GM18868 (cell line): ENCODE results near the gene FOSB.
A peak's percentile ranks its signal among the peaks of the same experiment; 100 is the strongest.

Experiments used
- ATAC-seq: cut with Tn5 transposase; IDR thresholded peaks from one replicate; pipeline ENCODE4 v1.9.1; 2021; ENCODE audit warnings: mild to moderate bottlenecking, moderate library complexity; ENCODE audit not compliant: unreplicated experiment

Gene FOSB

GRCh38 chr19:45478454-45479238 is 10.8 kb downstream of the FOSB start:
- ATAC-seq, result peak; percentile 74

GRCh38 chr19:45483033-45483432 is 15.2 kb downstream of the FOSB start:
- no peak for ATAC-seq

- ATAC-seq, result no peak
These were observed 16.6 kb downstream of the FOSB start for GRCh38 chr19:45484273-45484945.

DNA sequence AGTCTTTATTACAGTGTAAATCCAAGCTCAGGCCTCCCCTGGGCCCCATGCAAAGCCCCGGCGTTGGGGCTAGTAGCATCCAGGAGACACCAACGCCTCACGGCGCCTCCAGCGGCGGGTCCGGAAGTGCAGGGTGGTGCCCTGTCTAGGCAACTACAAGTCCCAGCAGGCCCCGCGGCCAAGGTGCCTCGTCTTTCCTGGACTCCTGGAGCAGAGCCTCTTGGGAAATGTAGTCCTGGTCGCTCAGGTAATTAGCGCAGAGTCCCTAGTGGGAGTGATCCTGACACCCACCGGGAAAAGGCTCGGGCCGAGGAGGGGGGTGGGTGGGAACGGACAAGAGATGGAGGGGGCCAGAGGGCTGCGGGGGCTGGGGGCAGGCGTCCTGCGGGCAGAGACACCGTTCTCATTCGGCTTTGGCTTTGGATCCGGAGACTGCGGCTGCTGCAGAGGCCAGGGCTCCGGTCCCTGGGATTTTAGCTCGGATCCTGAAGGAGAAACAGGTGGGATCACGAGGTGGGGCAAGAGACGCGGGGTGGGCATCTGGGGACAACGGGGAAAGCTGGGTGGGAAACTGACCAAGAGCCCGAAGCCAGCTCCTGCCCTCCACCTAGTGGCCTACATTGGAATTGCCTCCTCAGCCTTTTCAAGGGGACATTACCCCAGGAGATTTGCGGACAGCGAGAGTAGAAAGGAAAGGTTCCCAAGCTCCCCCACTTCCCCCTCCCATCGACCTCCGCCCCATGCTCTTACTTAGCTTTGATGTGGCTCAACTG is 17.7 kb downstream of the FOSB start:
- peak; percentile 96 for ATAC-seq

DNA sequence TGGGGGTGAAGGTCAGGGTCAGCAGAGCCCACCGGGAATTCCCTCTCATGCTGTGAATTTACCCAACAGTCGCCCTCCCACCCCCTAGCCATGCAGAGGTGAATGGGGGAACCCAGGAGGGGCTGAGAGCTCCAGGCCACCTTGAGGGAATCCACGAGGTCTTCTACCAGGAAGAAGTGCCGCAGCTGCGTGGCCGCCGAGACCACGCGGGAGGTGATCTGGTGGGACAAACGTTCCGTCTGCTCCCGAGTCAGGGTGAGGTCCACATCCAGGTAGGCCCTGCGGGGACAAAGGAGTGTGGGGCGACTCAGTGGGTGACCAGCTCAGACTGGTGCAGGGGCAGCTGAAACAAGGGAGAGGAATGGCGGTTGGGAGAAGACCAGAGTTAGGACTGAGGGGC is 20.9 kb downstream of the FOSB start:
- no peak for ATAC-seq

DNA sequence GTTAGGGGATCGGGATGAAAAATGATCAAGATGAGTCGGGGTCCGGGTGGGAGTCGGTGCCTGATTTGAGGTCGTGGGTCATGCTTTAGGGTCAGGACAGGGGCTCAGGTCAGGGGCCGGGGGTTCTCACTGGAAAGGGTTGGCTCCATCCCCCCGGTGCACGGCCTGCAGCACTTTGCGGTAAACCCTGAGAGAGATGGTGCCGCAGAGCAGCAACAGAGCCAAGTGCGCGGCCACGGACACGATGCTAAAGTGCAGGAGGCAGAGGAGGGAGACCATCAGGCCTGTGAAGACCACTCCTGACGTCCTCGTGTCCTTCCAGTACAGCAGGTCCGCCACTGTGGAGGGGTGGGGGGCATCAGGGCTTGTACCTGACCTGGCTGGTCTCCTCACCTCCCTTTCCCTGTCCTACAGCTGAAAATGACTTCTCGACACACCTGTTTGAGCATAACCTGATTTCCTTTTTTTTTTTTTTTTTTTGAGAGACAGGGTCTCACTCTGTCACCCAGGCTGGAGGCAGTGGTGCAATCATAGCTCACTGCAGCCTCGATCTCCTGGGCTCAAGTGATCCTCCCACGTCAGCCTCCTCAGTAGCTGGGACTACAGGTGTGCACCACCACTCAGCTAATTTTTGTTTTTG is 21.5 kb downstream of the FOSB start:
- no peak for ATAC-seq

DNA sequence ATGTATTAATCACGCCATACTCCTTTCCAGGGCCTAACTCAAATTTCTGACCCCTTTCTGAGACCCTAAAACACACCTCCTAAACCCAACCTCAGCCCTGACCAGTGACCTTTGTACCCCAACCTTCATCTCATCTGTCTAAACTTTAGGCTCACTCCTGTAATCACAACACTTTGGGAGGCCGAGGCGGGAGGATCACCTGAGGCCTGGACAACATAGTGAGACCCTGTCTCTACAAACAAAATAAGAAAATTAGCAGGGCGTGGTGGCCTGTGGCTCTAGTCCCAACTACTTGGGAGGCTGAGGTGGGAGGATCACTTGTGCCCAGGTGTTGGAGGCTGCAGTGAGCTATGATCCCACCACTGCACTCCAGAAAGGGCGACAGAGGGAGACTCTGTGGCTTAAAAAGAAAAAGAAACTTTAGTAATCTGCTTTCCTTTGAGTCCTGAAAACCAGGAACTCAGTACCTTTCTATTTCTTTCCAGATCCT is 24.4 kb downstream of the FOSB start:
- no peak for ATAC-seq

- ATAC-seq, result no peak
These were observed 25.1 kb downstream of the FOSB start for GRCh38 chr19:45492627-45493470.

DNA sequence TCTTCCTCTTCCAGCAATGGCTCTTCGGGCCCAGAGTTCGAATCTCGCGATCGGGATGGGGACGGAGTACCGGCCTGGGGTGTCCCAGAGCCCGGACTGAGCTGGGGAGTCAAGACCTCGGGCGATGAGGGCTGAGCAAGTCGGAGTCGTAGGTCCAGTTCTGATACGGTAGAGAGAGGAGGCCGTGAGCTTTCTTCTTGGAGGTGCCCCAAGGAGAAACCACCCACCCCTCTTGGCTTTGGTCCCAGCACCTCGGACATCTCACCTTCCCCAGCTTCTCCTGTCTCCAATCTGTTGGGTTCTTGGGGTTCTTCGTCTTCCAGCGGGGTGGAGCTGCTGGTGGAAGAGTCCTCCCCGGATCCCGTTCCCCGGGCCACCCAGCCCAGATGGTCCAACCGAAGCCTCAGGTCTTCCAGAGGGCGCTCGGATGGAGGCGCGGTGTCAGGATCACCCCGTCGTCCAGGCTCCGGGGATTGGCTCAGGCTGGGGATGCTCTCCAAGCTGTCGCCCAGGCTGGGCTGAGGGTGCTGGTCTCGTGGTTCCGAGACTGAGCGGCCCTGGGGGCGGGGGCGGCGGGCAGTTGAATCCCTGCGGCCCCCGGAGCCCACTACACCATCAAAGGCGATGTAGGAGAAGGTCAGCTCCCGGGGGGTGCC is 26.6 kb downstream of the FOSB start:
- no peak for ATAC-seq

- no peak for ATAC-seq
These were observed 27.4 kb downstream of the FOSB start for GRCh38 chr19:45495178-45495577.

DNA sequence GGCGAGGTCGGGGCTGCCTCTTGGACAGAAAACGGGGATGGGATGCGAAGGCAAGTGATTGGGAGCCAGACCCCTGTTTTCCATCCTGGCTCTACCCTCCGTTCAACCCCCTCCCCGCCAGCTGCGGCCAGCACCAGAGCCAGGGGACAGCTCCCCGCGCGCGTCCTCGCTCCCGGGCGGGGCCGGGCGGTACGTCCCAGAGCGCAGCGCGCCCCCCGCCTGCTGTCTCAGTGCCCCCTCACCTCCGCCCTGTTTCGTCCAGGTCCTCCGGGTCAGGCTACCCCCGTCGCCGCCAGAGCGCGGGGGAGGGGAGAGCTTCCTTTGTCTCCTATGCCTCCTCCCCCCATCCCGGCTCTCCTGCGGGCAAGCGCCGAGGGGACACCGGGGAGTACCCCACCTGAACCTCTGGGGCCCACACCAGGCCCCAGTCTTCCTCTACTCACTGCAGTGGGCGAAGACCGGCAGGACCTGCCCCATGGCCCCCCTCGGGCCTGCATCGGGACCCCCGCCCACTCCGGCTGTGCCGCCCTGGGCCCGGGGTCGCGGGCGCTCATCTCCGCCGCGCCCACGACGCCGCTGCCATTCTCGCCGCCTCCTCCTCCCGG is 28.7 kb downstream of the FOSB start:
- no peak for ATAC-seq

GRCh38 chr19:45497791-45498190 is 30.0 kb downstream of the FOSB start:
- no peak for ATAC-seq

DNA sequence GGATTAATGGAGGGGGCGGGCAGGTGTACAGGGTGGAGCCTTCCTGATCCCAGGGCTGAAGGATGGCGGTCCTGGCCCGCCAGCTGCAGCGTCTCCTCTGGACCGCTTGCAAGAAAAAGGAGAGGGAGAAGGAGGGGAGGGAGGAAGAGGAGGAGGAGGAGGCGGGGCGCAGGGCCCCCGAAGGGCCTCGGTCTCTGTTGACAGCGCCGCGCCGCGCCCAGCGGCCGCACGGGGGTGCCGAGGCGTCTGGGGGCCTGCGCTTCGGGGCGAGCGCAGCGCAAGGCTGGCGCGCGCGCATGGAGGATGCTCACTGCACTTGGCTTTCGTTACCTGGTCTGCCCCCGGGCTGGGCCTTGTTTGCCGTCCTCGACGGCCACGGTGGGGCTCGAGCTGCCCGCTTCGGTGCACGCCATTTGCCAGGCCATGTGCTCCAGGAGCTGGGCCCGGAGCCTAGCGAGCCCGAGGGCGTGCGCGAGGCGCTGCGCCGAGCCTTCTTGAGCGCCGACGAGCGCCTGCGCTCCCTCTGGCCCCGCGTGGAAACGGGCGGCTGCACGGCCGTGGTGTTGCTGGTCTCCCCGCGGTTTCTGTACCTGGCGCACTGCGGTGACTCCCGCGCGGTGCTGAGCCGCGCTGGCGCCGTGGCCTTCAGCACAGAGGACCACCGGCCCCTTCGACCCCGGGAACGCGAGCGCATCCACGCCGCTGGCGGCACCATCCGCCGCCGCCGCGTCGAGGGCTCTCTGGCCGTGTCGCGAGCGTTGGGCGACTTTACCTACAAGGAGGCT is 30.8 kb downstream of the FOSB start, which contains the start of gene PPM1N:
Gene PPM1N (plus strand): TSS at position 33 of the 785 bp plus-strand sequence. CDS start 30 bp downstream, at position 63.
- ATAC-seq, result no peak

DNA sequence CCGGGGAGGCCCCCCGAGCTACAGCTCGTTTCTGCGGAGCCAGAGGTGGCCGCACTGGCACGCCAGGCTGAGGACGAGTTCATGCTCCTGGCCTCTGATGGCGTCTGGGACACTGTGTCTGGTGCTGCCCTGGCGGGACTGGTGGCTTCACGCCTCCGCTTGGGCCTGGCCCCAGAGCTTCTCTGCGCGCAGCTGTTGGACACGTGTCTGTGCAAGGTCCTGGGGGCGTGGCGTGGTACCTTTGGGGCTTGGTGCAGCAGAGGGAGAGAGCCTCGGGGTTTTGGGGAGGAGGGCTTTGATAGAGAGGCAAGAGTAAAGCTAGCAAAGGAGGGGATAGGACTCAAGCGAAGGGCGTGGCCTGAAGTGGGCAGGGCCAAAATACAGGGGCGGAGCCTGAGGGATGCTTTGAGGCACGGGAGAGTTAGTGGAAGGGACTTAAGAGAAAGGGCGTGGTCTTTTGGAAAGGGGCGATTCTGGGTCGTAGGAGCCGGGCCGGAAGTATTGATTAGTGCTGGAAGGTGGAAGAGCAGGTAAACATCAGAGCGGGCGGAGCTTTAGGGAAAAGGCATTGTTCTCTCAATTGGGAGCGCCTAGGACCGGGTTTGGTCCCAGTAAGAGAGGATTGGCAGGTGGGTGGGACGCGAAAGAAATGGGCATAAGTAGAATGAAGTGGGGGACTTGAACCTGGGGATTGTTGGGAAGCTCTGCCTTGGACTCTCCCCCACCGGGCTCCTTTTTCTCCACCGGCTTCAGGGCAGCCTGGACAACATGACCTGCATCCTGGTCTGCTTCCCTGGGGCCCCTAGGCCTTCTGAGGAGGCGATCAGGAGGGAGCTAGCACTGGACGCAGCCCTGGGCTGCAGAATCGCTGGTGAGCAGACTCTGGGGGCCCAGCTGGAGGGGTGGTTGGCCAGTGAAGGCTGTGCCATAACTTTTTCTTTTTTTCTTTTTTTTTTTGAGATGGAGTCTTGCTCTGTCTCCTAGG is 31.7 kb downstream of the FOSB start:
- ATAC-seq, result no peak

- no peak for ATAC-seq
These were observed 33.3 kb downstream of the FOSB start for GRCh38 chr19:45500918-45501729.

DNA sequence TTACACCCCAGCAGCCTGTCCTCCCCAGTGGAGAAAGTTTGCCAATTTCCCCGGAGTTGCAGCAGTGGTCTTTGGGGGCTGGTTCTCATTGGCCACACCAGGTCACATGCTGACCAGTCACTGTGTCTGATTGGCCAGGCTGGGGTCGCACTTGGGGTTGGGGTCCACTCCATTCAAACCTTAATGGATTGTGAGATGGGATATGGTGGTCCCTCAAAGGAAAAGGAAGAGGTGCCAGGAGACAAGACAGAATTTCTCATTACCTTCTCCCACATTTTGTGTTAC is 33.9 kb downstream of the FOSB start:
- ATAC-seq, result no peak

DNA sequence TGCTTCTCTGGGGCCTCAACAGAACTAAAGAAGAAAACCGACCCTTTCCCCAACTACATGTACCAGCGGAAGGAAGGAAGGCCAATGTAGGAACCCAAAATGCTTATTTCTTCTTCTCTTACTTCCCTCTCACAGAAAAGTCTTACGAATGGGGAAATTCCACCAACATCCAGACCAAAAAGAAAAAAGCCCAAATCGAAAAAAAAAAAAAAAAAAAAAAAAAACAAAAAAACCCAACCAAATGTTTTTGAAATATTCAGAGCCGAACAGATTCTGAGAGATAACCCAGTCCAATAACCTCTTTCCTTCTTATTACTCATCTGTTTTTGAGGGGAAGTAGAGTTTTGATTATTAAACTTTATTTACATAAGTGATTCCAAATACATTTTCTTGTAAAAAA is 34.3 kb downstream of the FOSB start:
- no peak for ATAC-seq
